ENCODE results near the gene TAS2R60. TPM values are rescaled to one million over a fixed set of nuclear protein-coding genes. Genes with fewer than 3 reads are reported as not detected.

Gene TAS2R60
- total and polyA plus RNA-seq, 2 experiments from 2014 or later: 0.37 to 4.0 TPM

- Histone ChIP-seq H3K79me2 (replicated peaks; ENCODE audit: insufficient read depth) (no peaks in the 10 kb centered on the region), H3K4me1 (ENCODE audit: insufficient read depth) (no peaks in the 10 kb centered on the region), H3K36me3 (ENCODE audit: insufficient read depth) (no peaks in the 10 kb centered on the region), H2AFZ (no peak overlapping the region), H3K4me2 (no peak overlapping the region), H3K4me3 (no peak overlapping the region), H3K27ac (ENCODE audit: low read depth) (no peak overlapping the region), H3K27me3 (ENCODE audit: insufficient read depth) (no peaks in the 10 kb centered on the region), H3K9me2 (ENCODE audit: insufficient read depth) (no peaks in the 10 kb centered on the region), H3F3A (replicated peaks; ENCODE audit: low read depth) (no peaks in the 10 kb centered on the region), H4K20me1 (replicated peaks; ENCODE audit: insufficient read depth) (no peaks in the 10 kb centered on the region)
- H3K4me1 Mint-ChIP-seq: no peaks in the 10 kb centered on the region; the same call in 2 of the 3 replicates
- no peaks in the 10 kb centered on the region for H3K27me3 Mint-ChIP-seq (ENCODE audit: insufficient read depth, low read depth, poor library complexity)
- H3K27ac Mint-ChIP-seq: no peak overlapping the region
- ATAC-seq (no peak), DNase-seq (ENCODE audit: low spot score) (no peak)
- no peaks in the 10 kb centered on the region for H3K36me3 Mint-ChIP-seq (ENCODE audit: low read depth)
- H3K9me3 Mint-ChIP-seq: no peaks in the 10 kb centered on the region
- TF ChIP-seq JUNB (IDR thresholded peaks at IDR 0.05; ENCODE audit: unreplicated experiment) (no peak), NANOG (IDR thresholded peaks at IDR 0.05; ENCODE audit: borderline replicate concordance) (no peak), CREB1 (CRISPR knock-in tag; IDR thresholded peaks at IDR 0.05; ENCODE audit: low read depth) (no peak), CTCF (conservative IDR thresholded peaks at IDR 0.05; ENCODE audit: low read depth in 2 of 2) (no peak), POLR2AphosphoS5 (IDR thresholded peaks at IDR 0.05; ENCODE audit: low read depth) (no peak)
- H3K4me3 Mint-ChIP-seq: no peak overlapping the region
Measured at GRCh38 chr7:143484119-143484518, 40.9 kb downstream of the TAS2R60 start.

DNA sequence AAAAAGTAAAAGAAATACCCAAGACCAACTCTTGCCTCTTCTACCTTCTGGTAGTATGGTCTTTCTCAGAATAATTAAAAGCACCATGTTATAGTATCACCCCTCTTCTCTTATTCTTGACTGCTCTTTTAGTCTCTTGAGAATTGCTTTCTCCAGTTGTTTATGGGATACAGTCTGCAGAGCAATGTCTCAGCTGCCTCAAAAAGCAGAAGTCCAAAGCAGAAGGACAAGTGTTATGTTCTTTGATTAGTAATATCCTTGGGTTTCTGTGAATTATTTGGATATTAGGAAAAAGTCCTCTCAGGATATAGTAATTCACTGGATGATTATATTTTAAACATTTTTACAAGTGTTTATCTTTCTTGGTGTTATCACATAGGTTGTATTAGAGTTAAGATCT lies 41.8 kb downstream of the TAS2R60 start:
- no peaks in the 10 kb centered on the region for H3K27me3 ChIP-seq (ENCODE audit: insufficient read depth)
- H3K27ac Mint-ChIP-seq: no peak overlapping the region
- H3K9me3 Mint-ChIP-seq: no peaks in the 10 kb centered on the region
- H3K36me3 ChIP-seq (ENCODE audit: insufficient read depth): no peaks in the 10 kb centered on the region
- H3K4me3 Mint-ChIP-seq: no peak overlapping the region
- H3K4me1 Mint-ChIP-seq: no peaks in the 10 kb centered on the region; the same call in 2 of the 3 replicates
- H3K4me1 ChIP-seq (ENCODE audit: insufficient read depth): no peaks in the 10 kb centered on the region
- DNase-seq (ENCODE audit: low spot score): no peak
- no peaks in the 10 kb centered on the region for H3K36me3 Mint-ChIP-seq (ENCODE audit: low read depth)
- no peaks in the 10 kb centered on the region for H3F3A ChIP-seq (replicated peaks; ENCODE audit: low read depth)
- H3K4me2 ChIP-seq: no peak overlapping the region
- H3K9me2 ChIP-seq (ENCODE audit: insufficient read depth): no peaks in the 10 kb centered on the region
- no peaks in the 10 kb centered on the region for H3K27me3 Mint-ChIP-seq (ENCODE audit: insufficient read depth, low read depth, poor library complexity)
- H4K20me1 ChIP-seq (replicated peaks; ENCODE audit: insufficient read depth): no peaks in the 10 kb centered on the region
- H3K79me2 ChIP-seq (replicated peaks; ENCODE audit: insufficient read depth): no peaks in the 10 kb centered on the region
- no peak for ATAC-seq
- H3K27ac ChIP-seq (ENCODE audit: low read depth): no peak overlapping the region
- H2AFZ ChIP-seq: no peak overlapping the region
- H3K4me3 ChIP-seq: no peak overlapping the region
- no peak for TF ChIP-seq EZH2phosphoT487 (IDR thresholded peaks at IDR 0.05; ENCODE audit: unreplicated experiment)
- TF ChIP-seq, protein P1, sequence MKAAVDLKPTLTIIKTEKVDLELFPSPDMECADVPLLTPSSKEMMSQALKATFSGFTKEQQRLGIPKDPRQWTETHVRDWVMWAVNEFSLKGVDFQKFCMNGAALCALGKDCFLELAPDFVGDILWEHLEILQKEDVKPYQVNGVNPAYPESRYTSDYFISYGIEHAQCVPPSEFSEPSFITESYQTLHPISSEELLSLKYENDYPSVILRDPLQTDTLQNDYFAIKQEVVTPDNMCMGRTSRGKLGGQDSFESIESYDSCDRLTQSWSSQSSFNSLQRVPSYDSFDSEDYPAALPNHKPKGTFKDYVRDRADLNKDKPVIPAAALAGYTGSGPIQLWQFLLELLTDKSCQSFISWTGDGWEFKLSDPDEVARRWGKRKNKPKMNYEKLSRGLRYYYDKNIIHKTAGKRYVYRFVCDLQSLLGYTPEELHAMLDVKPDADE (IDR thresholded peaks at IDR 0.05): no peak
- no peak for TF ChIP-seq REST (IDR thresholded peaks at IDR 0.05; ENCODE audit: unreplicated experiment)
- no peak for TF ChIP-seq NANOG (IDR thresholded peaks at IDR 0.05; ENCODE audit: borderline replicate concordance)
- no peak for TF ChIP-seq ZNF331 (CRISPR knock-in tag; IDR thresholded peaks at IDR 0.05; ENCODE audit: low read depth)
- TF ChIP-seq EZH2 (IDR thresholded peaks at IDR 0.05; ENCODE audit: low read depth, unreplicated experiment): no peak
